WTC11 (cell line): ENCODE measurements around the gene DNAH5. TPM values are rescaled to one million over a fixed set of nuclear protein-coding genes. Genes with fewer than 3 reads are reported as not detected.

ENCODE experiments used
- ATAC-seq: fragments of 200-7000 bp; cut with Tn5 transposase; 2 replicates; pipeline ENCODE4 v1.10.0; 2021; ENCODE audit warnings: mild to moderate bottlenecking, moderate library complexity
- CTCF ChIA-PET: fragments of 300-600 bp; sonication (Branson Sonifier 250); formaldehyde crosslinking; loops from one replicate; lab custom pipeline; 2021; ENCODE audit warnings: antibody characterized with exemption; lab: Charles Lee
- POLR2A ChIA-PET: fragments of 350-600 bp; sonication (Branson Sonifier 250); formaldehyde crosslinking; loops from one replicate; lab custom pipeline; 2021; ENCODE audit warnings: antibody characterized with exemption; lab: Charles Lee
- DNase-seq: peaks from one replicate; pipeline ENCODE4 v3.0.0; 2021; ENCODE audit warnings: low spot score
- H3K27ac Mint-ChIP-seq: 2 replicates; pipeline ENCODE4 v1.8.0; 2021; ENCODE audit warnings: mixed read lengths
- H3K27me3 Mint-ChIP-seq: 2 replicates; pipeline ENCODE4 v1.8.0; 2021; ENCODE audit warnings: low read depth, mild to moderate bottlenecking, moderate library complexity, mixed read lengths
- H3K36me3 Mint-ChIP-seq: 2 replicates; pipeline ENCODE4 v1.8.0; 2021; ENCODE audit warnings: mixed read lengths
- H3K4me1 Mint-ChIP-seq: 2 replicates; pipeline ENCODE4 v1.8.0; 2022; ENCODE audit warnings: mixed read lengths
- H3K4me3 Mint-ChIP-seq: 2 replicates; pipeline ENCODE4 v1.8.0; 2021; ENCODE audit warnings: mild to moderate bottlenecking, moderate library complexity, mixed read lengths
- H3K9me3 Mint-ChIP-seq: 2 replicates; pipeline ENCODE4 v1.8.0; 2021; ENCODE audit warnings: mixed read lengths
- ATF2 ChIP-seq: sonication (generic); formaldehyde crosslinking; IDR thresholded peaks from 2 replicates; pipeline ENCODE4 v1.8.1; 2022; ENCODE audit warnings: low read depth, missing genetic modification reagents, borderline replicate concordance
- ATF3 ChIP-seq: sonication (generic); formaldehyde crosslinking; conservative IDR thresholded peaks from 2 replicates; pipeline ENCODE4 v1.8.1; 2022; ENCODE audit warnings: mild to moderate bottlenecking, missing genetic modification reagents
- ATF6 ChIP-seq: sonication (generic); formaldehyde crosslinking; IDR thresholded peaks from 2 replicates; pipeline ENCODE4 v1.8.1; 2023; ENCODE audit warnings: mild to moderate bottlenecking, missing genetic modification reagents
- CREB1 ChIP-seq: sonication (generic); formaldehyde crosslinking; IDR thresholded peaks from 2 replicates; pipeline ENCODE4 v1.8.0; 2023; ENCODE audit warnings: mild to moderate bottlenecking, missing genetic modification reagents
- EMX1 ChIP-seq: fragments of 250-450 bp; sonication (Bioruptor Pico); IDR thresholded peaks from 2 replicates; pipeline ENCODE4 v1.8.0; 2021; ENCODE audit warnings: mild to moderate bottlenecking
- ERG ChIP-seq: fragments of 250-450 bp; sonication (Bioruptor Pico); IDR thresholded peaks from 2 replicates; pipeline ENCODE4 v1.8.0; 2021; ENCODE audit warnings: mild to moderate bottlenecking
- ESRRA ChIP-seq: sonication (generic); formaldehyde crosslinking; IDR thresholded peaks from 2 replicates; pipeline ENCODE4 v1.8.1; 2022; ENCODE audit warnings: mild to moderate bottlenecking, missing genetic modification reagents, borderline replicate concordance
- FOXP1 ChIP-seq: sonication (generic); formaldehyde crosslinking; IDR thresholded peaks from 2 replicates; pipeline ENCODE4 v1.8.0; 2022; ENCODE audit warnings: missing genetic modification reagents, mild to moderate bottlenecking, moderate library complexity, borderline replicate concordance
- GRHL2 ChIP-seq: fragments of 250-450 bp; sonication (Bioruptor Pico); IDR thresholded peaks from 2 replicates; pipeline ENCODE4 v1.8.0; 2022; ENCODE audit warnings: mild to moderate bottlenecking, moderate library complexity; ENCODE audit not compliant: insufficient replicate concordance, severe bottlenecking
- HMGXB4 ChIP-seq: sonication (generic); formaldehyde crosslinking; IDR thresholded peaks from 2 replicates; pipeline ENCODE4 v1.8.1; 2023; ENCODE audit warnings: mild to moderate bottlenecking, moderate library complexity, missing genetic modification reagents
- NFATC4 ChIP-seq: fragments of 250-450 bp; sonication (Bioruptor Pico); IDR thresholded peaks from 2 replicates; pipeline ENCODE4 v1.9.0; 2021; ENCODE audit warnings: mild to moderate bottlenecking
- NR2C2 ChIP-seq: sonication (generic); formaldehyde crosslinking; IDR thresholded peaks from 2 replicates; pipeline ENCODE4 v1.8.0; 2022; ENCODE audit warnings: mild to moderate bottlenecking, missing genetic modification reagents
- PREB ChIP-seq: sonication (generic); formaldehyde crosslinking; IDR thresholded peaks from 2 replicates; pipeline ENCODE4 v1.8.1; 2022; ENCODE audit warnings: mild to moderate bottlenecking, missing genetic modification reagents, moderate library complexity, borderline replicate concordance
- RELA ChIP-seq: sonication (generic); formaldehyde crosslinking; IDR thresholded peaks from 2 replicates; pipeline ENCODE4 v1.8.1; 2022; ENCODE audit warnings: missing genetic modification reagents, mild to moderate bottlenecking, borderline replicate concordance
- SMAD4 ChIP-seq: sonication (generic); formaldehyde crosslinking; IDR thresholded peaks from 2 replicates; pipeline ENCODE4 v1.8.0; 2022; ENCODE audit warnings: mild to moderate bottlenecking, missing genetic modification reagents
- SOX15 ChIP-seq: fragments of 250-450 bp; sonication (Bioruptor Pico); IDR thresholded peaks from 2 replicates; pipeline ENCODE4 v1.9.0; 2021; ENCODE audit warnings: mild to moderate bottlenecking
- TP53 ChIP-seq: sonication (generic); formaldehyde crosslinking; IDR thresholded peaks from 2 replicates; pipeline ENCODE4 v1.8.1; 2023; ENCODE audit warnings: mild to moderate bottlenecking, missing genetic modification reagents
- ZBTB21 ChIP-seq: sonication (generic); formaldehyde crosslinking; IDR thresholded peaks from 2 replicates; pipeline ENCODE4 v1.8.1; 2023; ENCODE audit warnings: mild to moderate bottlenecking, missing genetic modification reagents, borderline replicate concordance
- ZNF219 ChIP-seq: sonication (generic); formaldehyde crosslinking; IDR thresholded peaks from 2 replicates; pipeline ENCODE4 v1.8.0; 2023; ENCODE audit warnings: missing genetic modification reagents, mild to moderate bottlenecking, borderline replicate concordance
- total RNA-seq: library from RNA; stranded (reverse); gene quantifications from 3 replicates; pipeline ENCODE4 v1.2.3, GENCODE V29; 2021

Gene DNAH5
- total RNA-seq, 1 experiment from 2014 or later: 0.35 TPM

GRCh38 chr5:13860146-13860545 is 84.3 kb downstream of the DNAH5 start:
- Mint-ChIP-seq H3K4me1 (no peaks in the 10 kb centered on the region), H3K4me3 (no peak overlapping the region), H3K9me3 (peaks cover 36% of the 10 kb centered on the region), H3K36me3 (no peaks in the 10 kb centered on the region), H3K27ac (no peak overlapping the region), H3K27me3 (peaks cover 6% of the 10 kb centered on the region; the same call in 1 of the 2 replicates)
- TF ChIP-seq ATF2 (CRISPR knock-in tag) (no peak), NFATC4 (CRISPR knock-in tag) (no peak), PREB (no peak)
- DNase-seq (no peak), ATAC-seq (no peak)
- ChIA-PET POLR2A (no interaction called here), CTCF (no interaction called here)

GRCh38 chr5:13859270-13860065 is 85.0 kb downstream of the DNAH5 start:
- H3K27ac Mint-ChIP-seq: no peak overlapping the region
- DNase-seq: no peak
- TF ChIP-seq NR2C2 (CRISPR knock-in tag) (no peak), ATF3 (no peak), ESRRA (CRISPR knock-in tag) (no peak), SMAD4 (CRISPR knock-in tag) (no peak), ERG (CRISPR knock-in tag) (no peak), CREB1 (no peak), ZBTB21 (CRISPR knock-in tag) (no peak), GRHL2 (no peak), RELA (CRISPR knock-in tag) (no peak), HMGXB4 (CRISPR knock-in tag) (no peak), SOX15 (CRISPR knock-in tag) (no peak), FOXP1 (CRISPR knock-in tag) (no peak), EMX1 (CRISPR knock-in tag) (no peak), TP53 (CRISPR knock-in tag) (no peak), ZNF219 (CRISPR knock-in tag) (no peak), NFATC4 (CRISPR knock-in tag) (no peak), PREB (no peak), ATF6 (CRISPR knock-in tag) (no peak)
- ChIA-PET POLR2A (no interaction called here), CTCF (no interaction called here)
- H3K9me3 Mint-ChIP-seq: peaks cover 37% of the 10 kb centered on the region
- ATAC-seq: no peak
- H3K4me3 Mint-ChIP-seq: no peak overlapping the region
- H3K4me1 Mint-ChIP-seq: no peaks in the 10 kb centered on the region
- no peaks in the 10 kb centered on the region for H3K36me3 Mint-ChIP-seq
- peaks cover 6% of the 10 kb centered on the region; the same call in 1 of the 2 replicates for H3K27me3 Mint-ChIP-seq
